Hematopoietic multipotent progenitor cell treated with erythropoietin and hydrocortisone succinate and interleukin-3 and kit ligand, for 15 days (in vitro differentiated cells): ENCODE measurements around the gene KYNU.
A peak's percentile ranks its signal among the peaks of the same experiment; 100 is the strongest.

ENCODE experiments used
- DNase-seq: peaks from one replicate; pipeline ENCODE4 v3.0.0-alpha.2; 2015; ENCODE audit warnings: low spot score

Gene KYNU

GRCh38 chr2:142965443-142965842 lies 88.0 kb downstream of the KYNU start:
- DNase-seq = no peak

GRCh38 chr2:142966284-142966683 lies 88.8 kb downstream of the KYNU start:
- no peak for DNase-seq

GRCh38 chr2:142967060-142967459 lies 89.6 kb downstream of the KYNU start:
- no peak for DNase-seq

- no peak for DNase-seq
Measured at GRCh38 chr2:142973160-142973821, 95.8 kb downstream of the KYNU start.

- DNase-seq = no peak
Measured at GRCh38 chr2:142973822-142974207, 96.4 kb downstream of the KYNU start.

GRCh38 chr2:142974288-142975024 lies 97.0 kb downstream of the KYNU start:
- no peak for DNase-seq

GRCh38 chr2:142975239-142975638 lies 97.8 kb downstream of the KYNU start:
- DNase-seq = no peak

- DNase-seq = peak; percentile 6
Measured at GRCh38 chr2:142980246-142981068, 103.0 kb downstream of the KYNU start.

- no peak for DNase-seq
Measured at GRCh38 chr2:142981069-142981378, 103.6 kb downstream of the KYNU start.

- DNase-seq = no peak
Measured at GRCh38 chr2:142981756-142982155, 104.3 kb downstream of the KYNU start.

GRCh38 chr2:142983174-142983573 lies 105.7 kb downstream of the KYNU start:
- no peak for DNase-seq

GRCh38 chr2:142984657-142985056 lies 107.2 kb downstream of the KYNU start:
- DNase-seq = no peak

- no peak for DNase-seq
Measured at GRCh38 chr2:142987044-142987443, 109.6 kb downstream of the KYNU start.

GRCh38 chr2:142989273-142990204 lies 112.1 kb downstream of the KYNU start:
- DNase-seq = peak; percentile 27

GRCh38 chr2:142991295-142991694 lies 113.8 kb downstream of the KYNU start:
- no peak for DNase-seq

- no peak for DNase-seq
Measured at GRCh38 chr2:142992840-142993239, 115.4 kb downstream of the KYNU start.

GRCh38 chr2:142993771-142994170 lies 116.3 kb downstream of the KYNU start:
- DNase-seq = no peak

- DNase-seq = no peak
Measured at GRCh38 chr2:142994665-142995064, 117.2 kb downstream of the KYNU start.

- no peak for DNase-seq
Measured at GRCh38 chr2:142997231-142997630, 119.8 kb downstream of the KYNU start.

GRCh38 chr2:143000599-143000998 lies 123.1 kb downstream of the KYNU start:
- DNase-seq = no peak

- no peak for DNase-seq
Measured at GRCh38 chr2:143001501-143001900, 124.0 kb downstream of the KYNU start.

- no peak for DNase-seq
Measured at GRCh38 chr2:143015656-143016055, 138.2 kb downstream of the KYNU start.
